Measurements from ENCODE around the gene TM7SF3.
"Not testable (repeated sequence)": the region's sequence is repeated elsewhere in the genome, so short reads cannot be mapped to it uniquely, and the experiment has no call there.

Gene TM7SF3

DNA sequence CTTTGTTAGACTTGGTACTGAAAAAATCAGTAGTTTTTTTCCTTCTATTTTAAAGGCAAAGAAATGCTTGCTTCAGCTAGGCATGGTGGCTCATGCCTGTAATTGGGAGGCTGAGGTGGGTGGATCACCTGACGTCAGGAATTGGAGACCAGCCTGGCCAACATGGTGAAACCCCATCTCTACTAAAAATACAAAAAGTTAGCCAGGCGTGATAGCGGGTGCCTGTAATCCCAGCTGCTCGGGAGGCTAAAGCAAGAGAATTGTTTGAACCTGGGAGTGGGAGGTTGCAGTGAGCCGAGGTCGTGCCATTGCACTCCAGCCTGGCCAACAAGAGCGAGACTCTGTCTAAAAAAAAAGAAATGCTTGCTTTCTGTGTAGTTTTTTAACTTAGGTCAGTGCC lies 52.8 kb downstream of the TM7SF3 start:
- not testable (repeated sequence) for H3K4me1 ChIP-seq (ENCODE audit: control insufficient read depth in 2 of 2, insufficient read depth in 2 of 2, low read length in 2 of 2); H3K9ac ChIP-seq (ENCODE audit: low read depth in 1 of 2, low read length in 2 of 2); H3K4me3 ChIP-seq (ENCODE audit: low read length in 2 of 2); H3K27ac ChIP-seq (ENCODE audit: low read depth in 2 of 2, low read length in 2 of 2); H3K27me3 ChIP-seq (ENCODE audit: control insufficient read depth in 2 of 2, insufficient read depth in 2 of 2, low read length in 2 of 2); H3K9me3 ChIP-seq (ENCODE audit: control insufficient read depth in 2 of 2, low read length in 2 of 2)
- peaks cover 31 to 36% of the 10 kb centered on the region in 2 donors for H3K36me3 ChIP-seq (ENCODE audit: control insufficient read depth in 2 of 2, insufficient read depth in 2 of 2, low read length in 2 of 2)

DNA sequence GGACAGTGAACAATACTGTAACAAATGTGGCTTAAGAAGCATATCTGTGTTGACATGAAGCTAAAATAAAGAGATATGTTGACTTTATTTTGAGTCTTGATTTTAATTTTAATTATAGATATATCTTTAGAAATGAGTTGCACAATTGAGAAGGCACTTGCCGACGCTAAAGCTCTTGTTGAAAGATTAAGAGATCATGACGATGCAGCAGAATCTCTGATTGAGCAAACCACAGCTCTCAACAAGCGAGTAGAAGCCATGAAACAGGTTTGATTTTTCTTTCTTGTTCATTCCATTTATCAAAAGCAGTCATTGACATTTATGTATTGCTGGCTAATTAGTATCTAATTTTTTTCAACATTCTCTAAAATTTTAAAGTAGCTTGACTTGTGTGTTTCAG lies 60.2 kb downstream of the TM7SF3 start:
- Histone ChIP-seq H3K4me1 (ENCODE audit: control insufficient read depth in 2 of 2, insufficient read depth in 2 of 2, low read length in 2 of 2) (no peaks in the 10 kb centered on the region), H3K9ac (ENCODE audit: low read depth in 1 of 2, low read length in 2 of 2) (no peak overlapping the region), H3K4me3 (ENCODE audit: low read length in 2 of 2) (no peak overlapping the region), H3K9me3 (ENCODE audit: control insufficient read depth in 2 of 2, low read length in 2 of 2) (no peaks in the 10 kb centered on the region), H3K27ac (ENCODE audit: low read depth in 2 of 2, low read length in 2 of 2) (no peak overlapping the region), H3K36me3 (ENCODE audit: control insufficient read depth in 2 of 2, insufficient read depth in 2 of 2, low read length in 2 of 2) (peaks cover 18% of the 10 kb centered on the region in 2 donors), H3K27me3 (ENCODE audit: control insufficient read depth in 2 of 2, insufficient read depth in 2 of 2, low read length in 2 of 2) (no peaks in the 10 kb centered on the region)

DNA sequence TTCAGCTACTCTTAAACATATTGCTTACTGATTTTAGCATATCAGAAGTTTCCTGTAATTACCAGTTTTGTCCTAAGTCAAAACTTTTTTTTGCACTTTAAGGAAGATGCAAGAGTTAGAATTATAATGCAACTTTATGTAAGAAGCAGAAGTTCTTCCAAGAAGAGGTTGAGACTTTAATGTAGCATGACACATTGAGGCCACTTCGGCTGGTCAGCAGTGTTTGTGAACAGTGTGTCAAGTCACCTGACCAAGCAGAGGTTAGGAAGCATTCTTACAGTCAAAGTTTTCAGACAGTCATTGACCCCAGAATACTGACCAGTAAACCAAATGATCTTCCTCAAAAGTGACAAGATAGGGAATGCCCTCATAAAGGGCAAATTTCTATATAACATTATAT lies 60.7 kb downstream of the TM7SF3 start:
- Histone ChIP-seq H3K4me1 (ENCODE audit: control insufficient read depth in 2 of 2, insufficient read depth in 2 of 2, low read length in 2 of 2) (no peaks in the 10 kb centered on the region), H3K4me3 (ENCODE audit: low read length in 2 of 2) (no peak overlapping the region), H3K9ac (ENCODE audit: low read depth in 1 of 2, low read length in 2 of 2) (no peak overlapping the region), H3K9me3 (ENCODE audit: control insufficient read depth in 2 of 2, low read length in 2 of 2) (no peaks in the 10 kb centered on the region), H3K27ac (ENCODE audit: low read depth in 2 of 2, low read length in 2 of 2) (no peak overlapping the region), H3K36me3 (ENCODE audit: control insufficient read depth in 2 of 2, insufficient read depth in 2 of 2, low read length in 2 of 2) (peaks cover 16 to 18% of the 10 kb centered on the region in 2 donors), H3K27me3 (ENCODE audit: control insufficient read depth in 2 of 2, insufficient read depth in 2 of 2, low read length in 2 of 2) (no peaks in the 10 kb centered on the region)

DNA sequence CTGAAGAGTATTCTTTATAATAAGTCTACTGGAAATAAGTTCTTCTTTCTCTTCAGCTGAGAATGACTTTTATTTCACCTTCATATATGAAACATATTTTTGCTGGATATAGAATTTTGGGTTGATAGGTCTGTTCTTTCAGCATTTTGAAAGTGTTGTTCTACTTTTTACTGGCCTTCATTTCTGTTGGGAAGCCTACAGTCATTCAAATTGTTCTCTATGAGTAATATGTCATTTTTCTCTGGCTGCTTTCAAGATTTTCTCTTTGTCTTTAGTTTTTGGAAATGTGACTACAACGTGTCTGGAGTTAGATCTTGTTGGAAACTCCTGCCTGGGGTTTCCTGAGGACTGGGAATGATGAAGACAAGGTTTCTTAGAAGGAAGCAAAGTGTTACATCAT lies 65.9 kb downstream of the TM7SF3 start:
- H3K27ac ChIP-seq (ENCODE audit: low read depth in 2 of 2, low read length in 2 of 2) = no peak overlapping the region
- H3K9ac ChIP-seq (ENCODE audit: low read depth in 1 of 2, low read length in 2 of 2) = no peak overlapping the region

DNA sequence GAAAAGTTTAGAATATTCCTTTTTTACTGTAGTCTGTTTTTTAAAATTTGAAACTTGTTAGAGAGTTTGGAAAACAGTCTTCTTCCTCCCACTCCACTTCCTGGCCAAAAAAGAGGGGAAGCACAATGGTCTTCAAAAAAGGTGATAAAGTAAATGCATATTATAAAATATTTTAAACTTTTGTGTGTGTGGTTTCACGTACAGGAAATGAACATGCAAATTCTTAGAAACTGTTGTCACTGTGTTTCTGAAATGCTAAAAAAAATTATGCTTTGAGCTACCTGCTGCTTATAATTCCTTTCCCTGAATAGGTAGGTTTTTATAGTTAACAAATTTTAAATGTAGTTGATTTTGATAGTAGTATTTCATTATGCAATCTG lies 73.0 kb downstream of the TM7SF3 start:
- peak overlapping the region in 1 of 2 donors; percentile 35 for H3K4me3 ChIP-seq (ENCODE audit: low read length in 2 of 2)
- no peaks in the 10 kb centered on the region for H3K9me3 ChIP-seq (ENCODE audit: control insufficient read depth in 2 of 2, low read length in 2 of 2)
- peak overlapping the region in 1 of 2 donors; percentile 28 for H3K27ac ChIP-seq (ENCODE audit: low read depth in 2 of 2, low read length in 2 of 2)
- H3K27me3 ChIP-seq (ENCODE audit: control insufficient read depth in 2 of 2, insufficient read depth in 2 of 2, low read length in 2 of 2) = no peaks in the 10 kb centered on the region
- H3K9ac ChIP-seq (ENCODE audit: low read depth in 1 of 2, low read length in 2 of 2) = peak overlapping the region in 1 of 2 donors; percentile 38
- H3K36me3 ChIP-seq (ENCODE audit: control insufficient read depth in 2 of 2, insufficient read depth in 2 of 2, low read length in 2 of 2) = no peaks in the 10 kb centered on the region
- H3K4me1 ChIP-seq (ENCODE audit: control insufficient read depth in 2 of 2, insufficient read depth in 2 of 2, low read length in 2 of 2) = peaks cover 17 to 22% of the 10 kb centered on the region in 2 donors

More for the DNA sequence above, 65.9 kb downstream of the TM7SF3 start:
- Histone ChIP-seq H3K27me3 (ENCODE audit: control insufficient read depth in 2 of 2, insufficient read depth in 2 of 2, low read length in 2 of 2) (no peaks in the 10 kb centered on the region), H3K36me3 (ENCODE audit: control insufficient read depth in 2 of 2, insufficient read depth in 2 of 2, low read length in 2 of 2) (no peaks in the 10 kb centered on the region), H3K4me3 (ENCODE audit: low read length in 2 of 2) (no peak overlapping the region), H3K9me3 (ENCODE audit: control insufficient read depth in 2 of 2, low read length in 2 of 2) (no peaks in the 10 kb centered on the region), H3K4me1 (ENCODE audit: control insufficient read depth in 2 of 2, insufficient read depth in 2 of 2, low read length in 2 of 2) (no peaks in the 10 kb centered on the region)

DNA sequence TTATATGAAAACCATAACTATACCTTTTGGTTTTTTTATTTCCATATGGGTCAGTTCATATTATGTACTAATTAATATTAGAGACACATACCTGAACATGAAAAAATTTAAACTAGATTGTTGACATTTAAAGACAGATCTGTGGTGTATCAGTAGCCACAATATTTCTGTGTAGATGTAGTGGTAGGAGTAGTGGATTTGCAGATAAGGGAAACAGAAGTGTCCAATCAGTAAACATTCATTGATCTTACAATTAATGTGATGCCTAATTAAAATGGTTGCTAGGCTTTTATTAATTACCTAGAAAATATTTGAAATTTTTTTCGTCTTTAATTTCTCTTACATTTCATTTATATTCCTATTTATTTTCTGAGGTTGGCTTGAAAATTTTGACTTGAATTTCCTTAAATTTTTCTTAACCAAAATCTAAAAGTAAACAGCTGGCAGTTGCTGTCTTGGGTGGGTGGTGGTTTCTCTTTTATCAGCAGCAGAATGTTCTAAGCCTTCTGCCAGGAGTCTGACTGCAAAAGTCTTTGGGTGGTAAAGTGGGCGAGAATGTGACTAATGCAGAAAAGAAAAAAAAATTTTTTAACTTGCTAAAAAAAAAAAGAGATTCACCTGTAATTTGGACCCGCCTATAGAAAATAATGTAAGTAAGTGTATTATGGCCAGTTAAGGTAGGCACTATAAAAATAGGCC lies 73.5 kb downstream of the TM7SF3 start:
- H3K4me3 ChIP-seq (ENCODE audit: low read length in 2 of 2) = peak overlapping the region in 1 of 2 donors; percentile 35
- no peaks in the 10 kb centered on the region for H3K27me3 ChIP-seq (ENCODE audit: control insufficient read depth in 2 of 2, insufficient read depth in 2 of 2, low read length in 2 of 2)
- no peaks in the 10 kb centered on the region for H3K36me3 ChIP-seq (ENCODE audit: control insufficient read depth in 2 of 2, insufficient read depth in 2 of 2, low read length in 2 of 2)
- H3K9ac ChIP-seq (ENCODE audit: low read depth in 1 of 2, low read length in 2 of 2) = peak overlapping the region in 1 of 2 donors; percentile 38
- peaks cover 21 to 25% of the 10 kb centered on the region in 2 donors for H3K4me1 ChIP-seq (ENCODE audit: control insufficient read depth in 2 of 2, insufficient read depth in 2 of 2, low read length in 2 of 2)
- H3K27ac ChIP-seq (ENCODE audit: low read depth in 2 of 2, low read length in 2 of 2) = peak overlapping the region in 1 of 2 donors; percentile 28
- no peaks in the 10 kb centered on the region for H3K9me3 ChIP-seq (ENCODE audit: control insufficient read depth in 2 of 2, low read length in 2 of 2)

DNA sequence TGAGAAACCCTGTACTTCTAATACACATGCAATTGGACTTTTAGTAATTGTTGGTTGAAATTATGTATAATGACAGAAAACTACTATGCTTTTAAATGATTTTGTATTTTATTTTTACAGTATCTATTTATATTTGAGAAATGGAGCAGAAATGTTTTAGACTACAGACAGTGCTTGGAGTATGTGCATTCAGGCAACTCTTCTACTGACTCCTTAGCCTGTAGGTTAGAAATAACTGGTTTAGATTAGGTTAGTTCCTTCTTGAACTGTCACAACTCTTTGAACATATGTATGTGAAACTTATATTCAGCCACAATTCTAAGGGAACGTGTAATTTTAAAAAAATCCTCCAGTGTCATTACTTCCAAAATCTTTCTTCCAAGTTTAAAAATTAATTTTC lies 74.2 kb downstream of the TM7SF3 start:
- Histone ChIP-seq H3K9me3 (ENCODE audit: control insufficient read depth in 2 of 2, low read length in 2 of 2) (no peaks in the 10 kb centered on the region), H3K4me1 (ENCODE audit: control insufficient read depth in 2 of 2, insufficient read depth in 2 of 2, low read length in 2 of 2) (peaks cover 24 to 25% of the 10 kb centered on the region in 2 donors), H3K9ac (ENCODE audit: low read depth in 1 of 2, low read length in 2 of 2) (peak overlapping the region in 1 of 2 donors; percentile 98), H3K4me3 (ENCODE audit: low read length in 2 of 2) (peak overlapping the region; percentile 94 to 99), H3K27me3 (ENCODE audit: control insufficient read depth in 2 of 2, insufficient read depth in 2 of 2, low read length in 2 of 2) (no peaks in the 10 kb centered on the region), H3K36me3 (ENCODE audit: control insufficient read depth in 2 of 2, insufficient read depth in 2 of 2, low read length in 2 of 2) (no peaks in the 10 kb centered on the region), H3K27ac (ENCODE audit: low read depth in 2 of 2, low read length in 2 of 2) (peak overlapping the region in 1 of 2 donors; percentile 96)

DNA sequence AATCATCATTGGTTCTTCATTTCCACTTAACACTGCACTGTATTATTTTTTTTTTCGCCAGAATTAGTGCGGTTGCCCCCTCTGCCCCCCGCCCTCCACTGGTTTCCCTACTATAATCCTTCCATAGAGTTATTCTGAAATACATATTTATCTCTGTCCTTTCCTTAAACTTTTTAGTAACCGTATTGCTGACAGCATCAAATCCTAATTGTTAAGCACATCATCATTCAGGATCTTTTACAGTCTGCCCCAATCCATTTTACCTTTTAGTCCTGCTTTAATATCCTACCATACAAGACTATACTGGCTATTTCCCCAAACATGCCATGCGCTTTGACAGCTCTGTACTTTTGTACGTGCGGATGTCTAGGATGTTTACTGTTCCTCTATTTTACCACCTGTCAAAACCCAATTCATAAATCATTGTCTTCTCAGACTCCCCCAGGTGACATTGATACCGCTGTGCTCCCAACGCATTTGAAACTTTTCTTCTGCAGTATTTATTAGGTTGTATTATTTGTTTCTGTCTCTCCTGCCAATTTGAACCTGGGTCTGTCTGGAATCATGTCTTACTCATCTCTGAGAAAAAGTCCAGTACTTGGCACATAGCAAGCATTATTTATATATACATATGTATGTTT lies 74.9 kb downstream of the TM7SF3 start:
- Histone ChIP-seq H3K4me1 (ENCODE audit: control insufficient read depth in 2 of 2, insufficient read depth in 2 of 2, low read length in 2 of 2) (peaks cover 24 to 25% of the 10 kb centered on the region in 2 donors), H3K9ac (ENCODE audit: low read depth in 1 of 2, low read length in 2 of 2) (peak overlapping the region; percentile 92 to 98), H3K27me3 (ENCODE audit: control insufficient read depth in 2 of 2, insufficient read depth in 2 of 2, low read length in 2 of 2) (no peaks in the 10 kb centered on the region), H3K36me3 (ENCODE audit: control insufficient read depth in 2 of 2, insufficient read depth in 2 of 2, low read length in 2 of 2) (no peaks in the 10 kb centered on the region), H3K27ac (ENCODE audit: low read depth in 2 of 2, low read length in 2 of 2) (peak overlapping the region; percentile 92 to 96), H3K9me3 (ENCODE audit: control insufficient read depth in 2 of 2, low read length in 2 of 2) (no peaks in the 10 kb centered on the region), H3K4me3 (ENCODE audit: low read length in 2 of 2) (peak overlapping the region; percentile 94 to 99)

DNA sequence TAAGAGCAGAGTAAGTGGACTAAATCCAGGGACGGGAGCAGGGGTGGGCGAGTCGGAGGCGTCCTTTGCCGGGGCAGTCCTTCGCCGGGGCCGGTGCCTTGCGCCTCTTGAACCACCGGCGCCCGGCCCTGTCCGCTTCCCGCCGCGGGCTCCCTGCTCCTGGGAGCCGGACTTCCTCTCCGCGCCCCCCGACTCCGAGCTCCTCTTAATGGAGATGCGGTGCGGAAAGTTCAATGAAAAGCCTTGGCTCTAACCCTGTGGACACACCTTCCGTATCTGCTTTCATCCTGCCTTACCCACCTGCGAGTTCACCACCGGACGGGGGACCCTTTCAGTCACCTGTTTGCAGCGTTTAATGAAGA lies 75.5 kb downstream of the TM7SF3 start:
- H3K9ac ChIP-seq (ENCODE audit: low read depth in 1 of 2, low read length in 2 of 2) = peak overlapping the region; percentile 92 to 98

DNA sequence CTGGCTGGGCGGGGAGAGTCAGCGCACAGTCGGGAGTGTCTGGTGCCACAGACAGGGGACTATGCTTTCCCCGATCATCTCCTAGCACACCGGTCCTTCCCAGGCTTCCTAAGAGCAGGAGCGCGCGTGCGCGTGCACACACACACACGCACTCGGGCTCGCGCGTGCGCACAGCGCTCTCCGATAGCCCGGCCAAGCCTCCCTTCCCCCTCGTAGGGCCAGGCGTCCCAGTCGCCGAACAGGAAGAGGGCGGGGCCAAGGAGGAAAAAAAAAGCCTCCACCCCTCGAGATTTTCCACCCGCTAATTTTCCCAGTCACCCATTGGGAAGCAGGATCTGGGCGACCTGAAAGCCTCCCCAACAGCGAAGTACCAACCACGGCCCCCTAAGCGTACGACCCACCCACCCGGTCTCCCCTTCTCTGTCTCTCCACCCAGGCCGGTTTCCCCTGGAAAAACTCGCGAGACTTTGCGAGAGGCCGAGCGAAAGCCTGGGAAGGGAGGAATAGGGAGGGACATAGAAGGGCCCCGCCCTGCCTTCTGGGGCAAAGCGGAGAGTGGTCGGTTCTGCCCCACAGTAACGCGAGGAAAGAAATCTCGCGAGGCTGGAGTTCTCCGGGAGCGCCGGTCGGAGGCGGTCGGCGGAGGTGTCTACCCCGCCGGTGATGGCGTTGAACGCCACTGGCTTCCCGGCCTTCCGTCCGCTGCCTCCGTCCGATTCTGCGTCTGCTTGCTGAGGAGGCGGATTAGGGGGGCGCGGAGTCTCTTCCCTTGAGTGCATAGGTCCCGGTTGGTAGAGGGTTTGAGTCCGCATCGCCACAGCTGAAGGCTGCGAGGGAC lies 76.1 kb downstream of the TM7SF3 start, which contains the start of the genes FGFR1OP2 and INTS13:
FGFR1OP2 (plus strand) TSS at position 608 of the 838 bp plus-strand sequence. CDS start 15,689 bp downstream, outside the sequence.
INTS13 (minus strand) TSS at position 119 of the 838 bp plus-strand sequence. CDS start 1,178 bp downstream, outside the sequence.
- H3K27ac ChIP-seq (ENCODE audit: low read depth in 2 of 2, low read length in 2 of 2) = peak within 1 kb of the TSS; percentile 92 to 96
- peaks cover 24 to 25% of the 10 kb centered on the region in 2 donors for H3K4me1 ChIP-seq (ENCODE audit: control insufficient read depth in 2 of 2, insufficient read depth in 2 of 2, low read length in 2 of 2)

More for the DNA sequence above, 75.5 kb downstream of the TM7SF3 start:
- Histone ChIP-seq H3K27me3 (ENCODE audit: control insufficient read depth in 2 of 2, insufficient read depth in 2 of 2, low read length in 2 of 2) (no peaks in the 10 kb centered on the region), H3K4me1 (ENCODE audit: control insufficient read depth in 2 of 2, insufficient read depth in 2 of 2, low read length in 2 of 2) (peaks cover 24 to 25% of the 10 kb centered on the region in 2 donors), H3K9me3 (ENCODE audit: control insufficient read depth in 2 of 2, low read length in 2 of 2) (no peaks in the 10 kb centered on the region), H3K27ac (ENCODE audit: low read depth in 2 of 2, low read length in 2 of 2) (peak overlapping the region; percentile 92 to 96), H3K4me3 (ENCODE audit: low read length in 2 of 2) (peak overlapping the region; percentile 94 to 99), H3K36me3 (ENCODE audit: control insufficient read depth in 2 of 2, insufficient read depth in 2 of 2, low read length in 2 of 2) (no peaks in the 10 kb centered on the region)

More for the DNA sequence above, 76.1 kb downstream of the TM7SF3 start, which contains the start of the genes FGFR1OP2 and INTS13:
- no peaks in the 10 kb centered on the region for H3K36me3 ChIP-seq (ENCODE audit: control insufficient read depth in 2 of 2, insufficient read depth in 2 of 2, low read length in 2 of 2)
- H3K4me3 ChIP-seq (ENCODE audit: low read length in 2 of 2) = peak within 1 kb of the TSS; percentile 94 to 99
- peak within 1 kb of the TSS; percentile 92 to 98 for H3K9ac ChIP-seq (ENCODE audit: low read depth in 1 of 2, low read length in 2 of 2)
- H3K27me3 ChIP-seq (ENCODE audit: control insufficient read depth in 2 of 2, insufficient read depth in 2 of 2, low read length in 2 of 2) = no peaks in the 10 kb centered on the region
- H3K9me3 ChIP-seq (ENCODE audit: control insufficient read depth in 2 of 2, low read length in 2 of 2) = no peaks in the 10 kb centered on the region
